Osteoblast (primary cell): ENCODE data around the gene ERFL. TPM values are rescaled to one million over a fixed set of nuclear protein-coding genes. Genes with fewer than 3 reads are reported as not detected.

Experiments used
- DNase-seq: peaks from one replicate; pipeline ENCODE4 v3.0.0; 2011; ENCODE audit warnings: low spot score, mixed read lengths; ENCODE audit not compliant: insufficient read length; ENCODE audit errors: missing footprints
- H2AFZ ChIP-seq: 2 replicates; pipeline ENCODE4 v1.6.0; 2011; ENCODE audit warnings: mild to moderate bottlenecking, low read length
- H3K27ac ChIP-seq: 2 replicates; pipeline ENCODE4 v1.5.1; 2011; ENCODE audit warnings: mild to moderate bottlenecking, low read depth, low read length, moderate library complexity
- H3K27me3 ChIP-seq: 2 replicates; pipeline ENCODE4 v1.6.0; 2012; ENCODE audit warnings: mild to moderate bottlenecking, control low read depth, inconsistent platforms, low read length, moderate library complexity; ENCODE audit not compliant: insufficient read depth
- H3K36me3 ChIP-seq: 2 replicates; pipeline ENCODE4 v1.5.1; 2011; ENCODE audit warnings: mild to moderate bottlenecking, low read length, control low read depth, moderate library complexity; ENCODE audit not compliant: insufficient read depth
- H3K4me1 ChIP-seq: 2 replicates; pipeline ENCODE4 v1.5.1; 2011; ENCODE audit warnings: mild to moderate bottlenecking, low read length, control low read depth, moderate library complexity; ENCODE audit not compliant: insufficient read depth
- H3K4me2 ChIP-seq: 2 replicates; pipeline ENCODE4 v1.6.0; 2011; ENCODE audit warnings: mild to moderate bottlenecking, low read length; ENCODE audit not compliant: insufficient read depth
- H3K4me3 ChIP-seq: fragments of 200-600 bp; sonication (generic); 3 replicates; pipeline ENCODE4 v1.5.1; 2012; ENCODE audit warnings: mild to moderate bottlenecking, low read length, inconsistent platforms; ENCODE audit not compliant: insufficient read depth
- H3K79me2 ChIP-seq: 2 replicates; pipeline ENCODE4 v1.6.0; 2012; ENCODE audit warnings: mild to moderate bottlenecking, low read length, control low read depth, inconsistent platforms; ENCODE audit not compliant: insufficient read depth
- H3K9me3 ChIP-seq: 2 replicates; pipeline ENCODE4 v1.5.1; 2011; ENCODE audit warnings: low read depth, low read length, control low read depth
- H4K20me1 ChIP-seq: 2 replicates; pipeline ENCODE4 v1.6.0; 2012; ENCODE audit warnings: mild to moderate bottlenecking, low read length, control low read depth; ENCODE audit not compliant: insufficient read depth
- total RNA-seq: library from RNA; depleted of rRNA; stranded (reverse); fragments of >200 nt; gene quantifications from 2 replicates; pipeline ENCODE4 v1.2.3, GENCODE V29; 2012
- TF ChIP-seq, protein P1 (sequence below): IDR thresholded peaks from 2 replicates; pipeline ENCODE4 v1.5.1; 2011; ENCODE audit warnings: mild to moderate bottlenecking, low read depth, low read length, moderate library complexity; ENCODE audit errors: extremely low read depth

The ERFL gene
- total RNA-seq, 1 donor, result under 0.01 TPM

DNA sequence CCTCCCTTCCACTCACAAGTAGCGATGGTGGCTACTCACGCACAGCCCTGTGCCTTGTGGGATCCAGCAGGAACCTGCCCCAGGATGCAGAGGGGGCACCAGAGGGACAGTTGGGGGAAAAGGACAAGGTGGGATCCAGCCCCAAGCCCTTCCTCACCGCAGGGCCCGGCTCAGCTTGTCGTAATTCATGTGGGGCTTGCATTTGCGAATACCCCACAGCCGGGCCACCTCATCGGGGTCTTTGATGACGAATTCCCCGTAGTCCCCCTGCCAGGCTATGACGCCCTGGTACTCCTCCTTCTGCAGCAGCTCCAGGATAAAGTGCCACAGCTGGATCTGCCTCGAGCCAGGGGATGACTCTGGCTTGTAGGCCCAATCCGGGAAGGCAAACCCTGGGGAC, 18.5 kb downstream of the ERFL start:
- no peak overlapping the region for H2AFZ ChIP-seq
- no peak overlapping the region for H3K27ac ChIP-seq
- peaks cover 20% of the 10 kb centered on the region for H3K36me3 ChIP-seq
- no peak for DNase-seq
- no peaks in the 10 kb centered on the region for H3K79me2 ChIP-seq
- H3K4me1 ChIP-seq, result no peaks in the 10 kb centered on the region
- TF ChIP-seq, protein P1, sequence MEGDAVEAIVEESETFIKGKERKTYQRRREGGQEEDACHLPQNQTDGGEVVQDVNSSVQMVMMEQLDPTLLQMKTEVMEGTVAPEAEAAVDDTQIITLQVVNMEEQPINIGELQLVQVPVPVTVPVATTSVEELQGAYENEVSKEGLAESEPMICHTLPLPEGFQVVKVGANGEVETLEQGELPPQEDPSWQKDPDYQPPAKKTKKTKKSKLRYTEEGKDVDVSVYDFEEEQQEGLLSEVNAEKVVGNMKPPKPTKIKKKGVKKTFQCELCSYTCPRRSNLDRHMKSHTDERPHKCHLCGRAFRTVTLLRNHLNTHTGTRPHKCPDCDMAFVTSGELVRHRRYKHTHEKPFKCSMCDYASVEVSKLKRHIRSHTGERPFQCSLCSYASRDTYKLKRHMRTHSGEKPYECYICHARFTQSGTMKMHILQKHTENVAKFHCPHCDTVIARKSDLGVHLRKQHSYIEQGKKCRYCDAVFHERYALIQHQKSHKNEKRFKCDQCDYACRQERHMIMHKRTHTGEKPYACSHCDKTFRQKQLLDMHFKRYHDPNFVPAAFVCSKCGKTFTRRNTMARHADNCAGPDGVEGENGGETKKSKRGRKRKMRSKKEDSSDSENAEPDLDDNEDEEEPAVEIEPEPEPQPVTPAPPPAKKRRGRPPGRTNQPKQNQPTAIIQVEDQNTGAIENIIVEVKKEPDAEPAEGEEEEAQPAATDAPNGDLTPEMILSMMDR, result no peak
- H3K27me3 ChIP-seq, result peaks cover 41% of the 10 kb centered on the region
- H3K9me3 ChIP-seq, result no peaks in the 10 kb centered on the region
- H3K4me3 ChIP-seq, result no peak overlapping the region
- H4K20me1 ChIP-seq, result peaks cover 22% of the 10 kb centered on the region
- no peak overlapping the region for H3K4me2 ChIP-seq

DNA sequence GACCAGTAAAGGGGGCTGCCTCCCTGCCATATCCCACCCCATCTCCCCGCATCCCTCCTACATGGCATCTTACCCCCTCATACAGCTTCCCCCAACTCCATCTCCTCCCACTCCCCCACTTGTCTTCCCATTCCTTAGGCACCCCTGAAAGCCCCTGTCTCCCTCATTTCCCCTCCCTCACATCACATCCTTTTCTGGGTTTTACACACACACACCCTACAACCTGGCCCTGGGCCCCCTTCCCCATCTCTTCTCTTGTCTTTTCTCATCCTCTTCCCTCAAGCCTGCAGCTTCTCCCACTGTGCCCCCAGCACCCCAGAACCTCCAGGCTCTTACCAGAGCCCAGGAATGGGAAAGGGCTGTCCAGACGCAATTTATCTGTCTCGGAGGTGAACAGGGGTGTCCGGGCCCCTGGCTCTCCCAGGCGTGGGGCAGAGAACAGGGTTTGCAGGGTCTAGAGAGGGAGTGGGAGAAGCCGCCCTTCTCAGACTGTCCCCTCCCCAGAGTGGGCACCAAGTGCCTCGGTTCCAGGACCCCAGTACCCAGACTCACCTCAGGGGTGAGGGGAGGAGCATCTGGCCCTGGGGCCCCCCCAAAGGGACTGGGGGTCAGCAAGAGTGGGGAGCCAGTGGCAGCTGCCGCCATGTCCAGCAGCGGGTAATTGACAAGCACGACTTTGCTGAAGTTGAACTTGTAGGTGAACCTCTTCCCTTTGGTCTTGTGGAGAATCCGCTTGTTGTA, 19.4 kb downstream of the ERFL start:
- H3K4me2 ChIP-seq, result no peak overlapping the region
- no peaks in the 10 kb centered on the region for H3K79me2 ChIP-seq
- H3K9me3 ChIP-seq, result no peaks in the 10 kb centered on the region
- no peak overlapping the region for H3K4me3 ChIP-seq
- H3K4me1 ChIP-seq, result no peaks in the 10 kb centered on the region
- no peak for DNase-seq
- no peak overlapping the region for H3K27ac ChIP-seq
- H4K20me1 ChIP-seq, result peaks cover 24% of the 10 kb centered on the region
- TF ChIP-seq, protein P1, result no peak
- no peak overlapping the region for H2AFZ ChIP-seq
- H3K27me3 ChIP-seq, result peaks cover 35% of the 10 kb centered on the region
- H3K36me3 ChIP-seq, result peaks cover 26% of the 10 kb centered on the region

DNA sequence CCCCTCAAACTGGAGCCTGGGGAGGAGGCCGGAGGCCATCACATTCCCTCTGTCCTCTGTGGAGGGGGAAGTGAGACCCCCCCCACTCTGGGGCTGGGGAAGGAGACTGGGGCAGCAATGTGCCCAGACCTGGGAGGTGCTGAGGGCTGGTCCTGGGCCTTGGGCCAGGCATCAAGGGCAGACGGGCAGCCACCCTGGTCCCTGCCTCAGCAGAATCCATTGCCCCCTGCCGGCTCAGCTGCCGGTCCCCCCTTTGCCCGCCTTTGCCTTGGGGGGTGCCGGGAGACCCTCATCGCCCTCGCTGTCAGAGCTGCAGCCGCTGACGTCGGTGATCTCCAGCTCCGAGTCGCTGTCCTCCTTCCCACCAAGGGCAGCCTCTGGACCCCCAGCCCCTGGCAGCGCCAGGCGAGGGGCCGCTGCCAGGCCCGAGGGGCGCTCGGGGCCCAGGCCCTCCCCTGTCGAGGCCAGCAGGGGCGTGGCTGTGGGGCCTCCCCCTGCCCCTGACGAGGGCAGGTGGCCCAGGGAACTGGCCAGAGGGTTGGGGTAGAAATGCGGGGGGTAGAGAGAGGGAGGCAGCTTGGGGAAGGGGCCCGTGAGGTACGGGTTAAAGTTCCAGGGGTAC, 20.1 kb downstream of the ERFL start:
- Histone ChIP-seq H3K79me2 (no peaks in the 10 kb centered on the region), H3K4me1 (no peaks in the 10 kb centered on the region), H3K4me3 (no peak overlapping the region), H3K9me3 (no peaks in the 10 kb centered on the region), H4K20me1 (peaks cover 28% of the 10 kb centered on the region), H2AFZ (no peak overlapping the region), H3K4me2 (no peak overlapping the region), H3K27me3 (peaks cover 28% of the 10 kb centered on the region), H3K36me3 (peaks cover 31% of the 10 kb centered on the region), H3K27ac (no peak overlapping the region)
- no peak for DNase-seq
- TF ChIP-seq, protein P1, result no peak

DNA sequence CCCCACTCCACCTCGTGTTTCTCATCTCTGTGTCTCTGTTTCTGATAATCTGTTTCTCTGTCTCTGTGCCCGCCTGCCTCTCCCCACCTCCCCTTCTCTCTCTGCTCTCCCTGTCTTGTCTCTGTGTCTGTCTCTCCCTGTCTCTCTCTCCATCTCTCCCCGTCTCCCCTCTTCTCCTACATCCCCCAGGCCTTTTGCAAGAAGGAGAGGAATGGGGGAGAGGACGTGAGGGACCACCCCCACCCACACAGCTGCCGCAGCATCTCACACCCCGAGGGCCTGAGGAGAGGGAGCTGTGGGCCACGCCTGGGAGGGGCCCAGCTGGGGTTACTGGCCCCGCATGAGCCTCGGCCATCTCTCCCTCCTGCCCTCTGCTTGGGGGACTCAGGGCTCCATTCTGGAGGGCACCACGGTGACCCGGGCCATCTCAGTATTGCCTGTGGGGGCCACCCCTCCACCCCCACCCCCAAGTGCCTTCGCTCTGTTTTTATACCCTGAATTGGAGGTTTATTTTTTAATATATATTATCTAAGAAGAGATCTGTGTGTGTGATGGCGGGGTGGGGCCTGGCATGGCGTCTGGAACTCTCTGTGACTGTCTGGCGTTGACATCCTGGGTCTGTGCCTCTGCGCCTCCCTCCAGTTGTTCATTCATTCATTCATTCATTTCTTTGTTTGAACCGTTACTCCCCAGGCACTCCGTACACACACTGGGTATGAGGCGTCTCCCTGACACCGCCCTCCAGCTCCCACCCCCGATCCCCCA, 21.2 kb downstream of the ERFL start:
- H3K4me1 ChIP-seq, result no peaks in the 10 kb centered on the region
- peaks cover 28% of the 10 kb centered on the region for H4K20me1 ChIP-seq
- no peak overlapping the region for H3K4me3 ChIP-seq

More for the DNA sequence above, 21.2 kb downstream of the ERFL start:
- Histone ChIP-seq H2AFZ (no peak overlapping the region), H3K27ac (no peak overlapping the region), H3K79me2 (no peaks in the 10 kb centered on the region), H3K4me2 (no peak overlapping the region), H3K9me3 (no peaks in the 10 kb centered on the region), H3K36me3 (peaks cover 34% of the 10 kb centered on the region), H3K27me3 (peaks cover 20% of the 10 kb centered on the region)
- TF ChIP-seq, protein P1, result no peak
- DNase-seq, result no peak
